GM18907 (cell line): Measurements from ENCODE around the gene TOM1L2.
"Not testable (repeated sequence)": the region's sequence is repeated elsewhere in the genome, so short reads cannot be mapped to it uniquely, and the experiment has no call there.

Experiments used
- ATAC-seq: cut with Tn5 transposase; IDR thresholded peaks from one replicate; pipeline ENCODE4 v1.9.1; 2021; ENCODE audit warnings: mild to moderate bottlenecking, moderate library complexity; ENCODE audit not compliant: unreplicated experiment

The TOM1L2 gene

DNA sequence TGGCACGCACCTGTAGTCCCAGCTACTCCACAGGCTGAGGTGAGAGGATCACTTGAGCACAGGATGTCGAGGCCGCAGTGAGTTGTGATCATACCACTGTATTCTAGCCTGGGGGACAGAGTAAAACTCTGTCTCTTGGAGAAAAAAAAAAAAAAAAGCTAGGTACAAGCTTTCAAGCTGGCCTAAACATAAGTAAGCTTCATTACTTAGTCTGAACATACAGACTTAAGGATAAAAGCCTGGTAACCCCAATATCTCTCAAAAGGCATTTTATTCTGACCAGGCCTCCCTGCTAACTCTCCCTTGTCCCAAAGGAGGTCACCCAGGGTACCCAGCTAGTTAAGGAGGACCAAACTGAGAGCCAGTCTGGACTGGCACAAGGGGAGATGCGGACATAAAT is 46.2 kb downstream of the TOM1L2 start:
- ATAC-seq = no peak

DNA sequence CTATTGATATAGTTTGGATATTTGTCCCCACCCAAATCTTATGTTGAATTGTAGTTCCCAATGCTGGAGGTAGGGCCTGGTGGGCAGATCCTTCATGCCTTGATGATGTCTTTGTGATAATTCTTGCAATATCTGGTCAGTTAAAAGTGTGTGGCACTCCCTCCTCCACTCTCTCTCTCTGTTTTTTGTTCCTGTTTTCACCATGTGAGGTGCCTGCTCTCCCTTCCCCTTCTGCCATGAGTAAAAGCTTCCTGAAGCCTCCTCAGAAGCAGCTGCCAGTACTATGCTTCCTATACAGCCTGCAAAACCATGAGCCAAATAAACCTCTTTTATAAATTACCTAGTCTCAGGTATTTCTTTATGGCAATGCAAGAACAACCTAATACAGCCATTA is 47.3 kb downstream of the TOM1L2 start:
- no peak for ATAC-seq

GRCh38 chr17:17924131-17924856 is 47.9 kb downstream of the TOM1L2 start:
- ATAC-seq = no peak

DNA sequence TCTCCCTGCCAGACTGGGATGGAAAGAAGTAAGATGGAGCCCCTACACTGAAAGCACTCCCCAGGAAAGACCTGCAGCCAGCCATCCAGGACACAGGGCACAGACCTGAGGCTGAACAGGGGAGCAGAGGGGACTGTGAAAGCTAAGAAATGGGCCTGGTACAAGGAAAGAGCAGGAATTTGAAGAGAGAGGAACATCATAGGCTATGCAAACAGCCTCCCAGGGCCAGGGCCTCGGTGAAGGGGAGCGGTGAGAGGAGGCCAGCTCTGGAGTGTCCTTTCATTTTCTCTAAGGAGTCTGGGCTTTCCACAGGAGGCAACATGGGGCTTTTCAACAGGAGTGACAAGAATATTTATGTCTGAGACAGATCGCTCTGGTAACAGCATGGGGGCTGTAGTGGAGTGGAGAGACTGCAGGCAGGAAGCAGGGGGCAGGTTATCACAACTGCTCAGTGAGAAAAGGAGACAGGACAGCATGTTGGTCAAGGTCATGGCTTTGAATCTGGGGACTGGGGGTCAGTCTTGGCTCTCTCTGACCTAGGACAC is 50.1 kb downstream of the TOM1L2 start:
- ATAC-seq = no peak

DNA sequence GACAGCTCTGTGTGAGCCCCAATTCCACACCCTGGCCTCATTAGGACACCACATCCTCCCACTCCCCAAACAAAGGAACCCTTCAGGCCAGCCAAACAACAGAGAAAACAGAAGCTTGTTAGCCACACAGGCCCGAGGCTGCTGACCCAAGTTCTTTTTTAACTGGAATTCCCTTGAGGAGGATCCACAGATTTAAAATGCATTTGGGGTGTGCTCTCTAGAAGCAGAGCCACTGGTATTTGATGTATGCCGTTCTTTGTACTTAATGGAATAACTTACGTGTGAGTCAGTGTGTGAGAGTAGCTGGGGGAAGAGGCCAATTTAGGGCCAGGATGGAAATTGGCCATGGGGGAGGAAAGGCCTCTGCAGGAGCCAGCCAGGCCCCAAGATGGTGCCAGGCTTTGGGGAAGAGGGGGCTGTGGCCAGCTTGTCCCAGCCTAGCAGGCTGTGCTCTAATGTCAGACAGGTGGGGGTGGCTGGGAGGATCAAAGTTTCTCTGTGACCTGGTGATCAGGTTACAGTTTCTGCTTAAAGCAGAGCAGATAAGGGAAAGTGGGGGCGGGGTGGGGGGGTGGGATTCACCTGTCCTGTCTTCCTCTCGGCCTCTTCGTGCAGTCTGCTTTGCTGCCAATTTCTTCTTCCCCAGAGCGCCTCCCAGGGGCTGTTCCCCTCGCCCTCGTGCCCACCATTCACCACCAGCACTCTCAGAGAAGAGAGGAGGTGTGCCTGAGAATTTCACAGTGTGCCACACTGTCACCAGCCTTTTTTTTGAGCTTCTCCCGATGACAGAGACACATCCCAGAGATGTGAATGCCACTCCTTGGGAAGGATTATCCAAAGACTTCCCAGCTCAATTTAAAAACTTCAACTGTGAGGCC is 50.8 kb downstream of the TOM1L2 start:
- no peak for ATAC-seq

GRCh38 chr17:17919169-17920107 is 52.8 kb downstream of the TOM1L2 start:
- no peak for ATAC-seq

- no peak for ATAC-seq
These were observed 54.8 kb downstream of the TOM1L2 start for GRCh38 chr17:17917394-17917793.

GRCh38 chr17:17915183-17915582 is 57.0 kb downstream of the TOM1L2 start:
- ATAC-seq = no peak

DNA sequence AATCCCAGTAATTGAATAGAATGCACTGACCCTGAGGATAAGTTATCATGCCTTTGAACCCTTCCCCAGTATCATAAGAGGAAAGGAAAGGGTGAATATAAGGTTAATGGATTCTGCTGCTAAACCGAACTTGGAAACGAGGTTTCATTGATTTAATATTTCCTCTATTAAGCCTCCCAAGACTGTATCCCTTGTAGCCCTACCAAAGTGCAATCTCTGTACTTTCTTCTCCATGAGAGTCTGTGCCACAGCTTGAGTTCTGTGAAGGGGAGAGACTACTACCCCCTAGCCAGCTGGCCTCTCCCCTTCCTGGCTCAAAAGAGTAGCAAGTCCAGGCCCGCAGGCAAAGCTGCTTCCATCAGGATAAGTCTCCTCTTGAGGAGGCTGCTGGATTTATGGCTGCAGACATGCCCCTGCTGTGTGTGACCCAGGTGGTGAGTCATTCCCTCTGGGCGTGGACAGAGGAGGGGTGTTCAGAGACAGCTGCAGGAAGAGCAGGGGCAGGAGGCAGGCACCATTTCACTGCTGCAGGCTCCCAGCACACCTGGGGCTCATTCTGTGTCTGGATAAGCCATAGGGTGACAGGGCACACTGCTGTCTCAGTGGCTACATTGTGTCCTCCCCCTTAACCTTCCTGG is 58.4 kb downstream of the TOM1L2 start:
- no peak for ATAC-seq

GRCh38 chr17:17912336-17912735 is 59.9 kb downstream of the TOM1L2 start:
- ATAC-seq = not testable (repeated sequence)

- ATAC-seq = no peak
These were observed 61.1 kb downstream of the TOM1L2 start for GRCh38 chr17:17911001-17911613.

- ATAC-seq = no peak
These were observed 62.1 kb downstream of the TOM1L2 start for GRCh38 chr17:17910060-17910459.

DNA sequence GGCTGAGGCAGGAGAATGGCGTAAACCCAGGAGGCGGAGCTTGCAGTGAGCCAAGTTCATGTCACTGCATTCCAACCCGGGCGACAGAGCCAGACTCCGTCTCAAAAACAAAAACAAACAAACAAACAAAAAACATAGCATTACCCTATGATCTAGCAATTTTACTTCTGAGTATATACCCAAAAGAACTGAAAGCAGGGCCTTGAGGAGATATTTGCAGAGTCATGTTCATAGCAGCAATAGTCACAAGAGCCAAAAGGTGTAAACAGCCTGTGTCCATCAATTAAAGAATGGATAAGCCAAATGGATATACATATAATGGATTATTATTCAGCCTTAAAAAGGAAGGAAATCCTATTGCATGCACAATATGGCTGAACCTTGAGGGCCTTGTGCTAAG is 63.1 kb downstream of the TOM1L2 start:
- no peak for ATAC-seq

- ATAC-seq = no peak
These were observed 64.7 kb downstream of the TOM1L2 start for GRCh38 chr17:17907469-17907868.

DNA sequence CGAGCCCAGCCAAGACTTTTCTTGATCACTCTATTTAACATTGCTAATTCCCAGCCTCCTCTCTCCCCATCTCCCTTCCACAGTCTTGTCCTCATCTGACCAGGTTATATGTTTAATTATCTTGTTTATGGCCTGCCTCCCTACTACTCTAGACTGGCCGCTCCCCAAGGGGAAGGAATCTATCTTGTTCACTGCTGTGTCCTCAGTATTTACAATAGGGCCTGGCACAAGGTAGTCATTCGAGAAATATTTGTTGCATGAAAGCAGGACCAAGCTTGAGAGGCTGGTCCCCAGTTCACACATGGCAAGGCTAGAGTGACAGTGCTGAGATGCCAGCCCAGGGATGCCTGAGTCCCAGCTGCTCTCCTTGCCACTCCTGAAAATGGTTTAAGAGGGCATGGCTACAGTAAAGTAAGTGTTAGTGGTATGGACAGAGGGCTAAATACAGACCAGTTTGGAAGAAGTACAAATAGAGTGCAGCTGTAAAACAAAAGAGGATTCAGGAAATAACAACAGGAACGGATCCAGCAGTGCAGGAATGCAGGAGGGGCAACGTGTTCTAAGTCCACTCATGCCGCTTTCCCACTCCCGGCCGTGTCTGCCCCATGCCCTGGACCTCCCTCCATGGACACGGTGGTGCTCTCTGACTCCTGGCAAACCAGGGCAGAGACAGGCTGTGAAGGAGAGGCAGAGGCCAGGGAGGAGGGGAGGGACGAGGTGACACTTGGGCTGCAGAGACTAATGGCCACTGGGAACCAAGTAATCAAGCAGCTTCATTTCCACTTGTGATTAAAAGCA is 65.6 kb downstream of the TOM1L2 start:
- ATAC-seq = no peak

DNA sequence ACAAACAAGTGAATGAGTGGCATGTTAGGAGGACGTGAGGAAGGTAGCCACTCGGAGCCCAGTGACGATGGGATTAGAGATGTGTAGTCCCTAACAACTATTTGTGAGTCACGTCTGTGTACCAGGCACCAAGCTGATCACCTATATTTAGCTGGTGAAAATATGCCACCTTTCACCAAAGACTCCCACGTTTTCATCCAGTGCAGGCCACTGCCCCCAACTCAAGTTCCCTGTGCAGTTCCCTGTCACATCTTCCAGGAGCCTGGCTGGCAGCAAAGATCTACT is 67.2 kb downstream of the TOM1L2 start:
- no peak for ATAC-seq

GRCh38 chr17:17904166-17905035 is 67.8 kb downstream of the TOM1L2 start:
- ATAC-seq = no peak

DNA sequence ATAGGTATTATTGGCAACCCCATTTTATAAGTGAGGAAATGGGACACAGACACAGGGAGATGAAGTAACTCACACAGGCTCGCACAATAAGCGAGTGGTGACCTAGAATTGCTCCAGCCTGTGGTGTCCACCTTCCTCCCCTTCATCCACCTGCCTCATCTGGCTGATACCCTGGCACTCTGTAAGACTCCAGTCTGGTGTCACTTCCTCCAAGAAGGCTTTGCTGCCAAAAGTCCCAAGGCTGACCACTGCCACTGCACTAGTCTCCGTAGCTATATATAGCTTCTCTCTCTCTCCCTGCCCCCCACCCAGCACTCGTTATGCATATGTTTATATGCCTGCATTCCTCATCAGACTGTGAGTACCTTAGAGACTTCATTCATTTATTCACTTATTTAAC is 69.3 kb downstream of the TOM1L2 start:
- no peak for ATAC-seq
